Measurements from ENCODE around the gene EVC2.

EVC2 gene

DNA sequence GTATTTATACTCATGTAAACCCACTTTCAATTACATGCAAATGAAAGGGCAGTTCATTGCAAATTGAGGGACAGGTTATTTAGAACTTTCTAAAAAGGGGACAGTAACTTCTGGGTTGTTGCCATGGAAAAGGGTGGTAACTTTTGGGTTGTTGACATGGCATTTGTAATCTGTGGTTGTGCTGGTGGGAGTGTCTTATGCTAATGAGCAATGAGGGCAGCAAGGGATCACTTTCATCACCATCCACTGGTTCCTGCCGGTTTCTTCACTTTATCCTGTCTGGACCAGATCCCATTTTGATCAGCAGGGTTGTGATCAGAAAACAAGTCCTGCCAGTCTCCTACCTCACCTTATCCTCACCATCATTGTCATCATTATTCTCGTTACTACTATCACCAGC lies 34.6 kb upstream of the EVC2 start:
- DNase-seq (ENCODE audit: low read depth in 2 of 2) = no peak
- TF ChIP-seq, protein P1, sequence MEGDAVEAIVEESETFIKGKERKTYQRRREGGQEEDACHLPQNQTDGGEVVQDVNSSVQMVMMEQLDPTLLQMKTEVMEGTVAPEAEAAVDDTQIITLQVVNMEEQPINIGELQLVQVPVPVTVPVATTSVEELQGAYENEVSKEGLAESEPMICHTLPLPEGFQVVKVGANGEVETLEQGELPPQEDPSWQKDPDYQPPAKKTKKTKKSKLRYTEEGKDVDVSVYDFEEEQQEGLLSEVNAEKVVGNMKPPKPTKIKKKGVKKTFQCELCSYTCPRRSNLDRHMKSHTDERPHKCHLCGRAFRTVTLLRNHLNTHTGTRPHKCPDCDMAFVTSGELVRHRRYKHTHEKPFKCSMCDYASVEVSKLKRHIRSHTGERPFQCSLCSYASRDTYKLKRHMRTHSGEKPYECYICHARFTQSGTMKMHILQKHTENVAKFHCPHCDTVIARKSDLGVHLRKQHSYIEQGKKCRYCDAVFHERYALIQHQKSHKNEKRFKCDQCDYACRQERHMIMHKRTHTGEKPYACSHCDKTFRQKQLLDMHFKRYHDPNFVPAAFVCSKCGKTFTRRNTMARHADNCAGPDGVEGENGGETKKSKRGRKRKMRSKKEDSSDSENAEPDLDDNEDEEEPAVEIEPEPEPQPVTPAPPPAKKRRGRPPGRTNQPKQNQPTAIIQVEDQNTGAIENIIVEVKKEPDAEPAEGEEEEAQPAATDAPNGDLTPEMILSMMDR (IDR thresholded peaks at IDR 0.05; ENCODE audit: low read depth, low read length) = no peak
- H3K4me3 ChIP-seq (replicated peaks in 1 of 2; ENCODE audit: low read depth in 2 of 2, low read length in 2 of 2) = no peak overlapping the region

DNA sequence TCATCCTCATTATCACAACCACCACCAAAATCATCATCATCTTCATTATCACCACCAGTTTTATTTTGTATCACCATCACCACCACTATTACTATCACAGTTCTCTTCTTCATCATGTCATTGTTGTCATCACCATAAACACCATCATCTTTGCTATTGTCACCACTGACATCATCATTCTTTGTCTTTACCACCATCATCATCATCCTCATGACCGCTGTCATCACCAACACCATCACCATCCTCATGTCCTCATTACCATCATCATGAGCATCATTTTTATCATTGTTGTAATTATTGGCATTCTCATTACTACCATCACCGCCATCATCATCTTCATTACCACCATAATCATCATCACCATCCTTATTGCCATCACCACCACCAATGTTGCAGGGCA lies 34.0 kb upstream of the EVC2 start:
- no peak for DNase-seq (ENCODE audit: low read depth in 2 of 2)
- no peak overlapping the region for H3K4me3 ChIP-seq (replicated peaks in 1 of 2; ENCODE audit: low read depth in 2 of 2, low read length in 2 of 2)
- TF ChIP-seq, protein P1 (IDR thresholded peaks at IDR 0.05; ENCODE audit: low read depth, low read length) = no peak

DNA sequence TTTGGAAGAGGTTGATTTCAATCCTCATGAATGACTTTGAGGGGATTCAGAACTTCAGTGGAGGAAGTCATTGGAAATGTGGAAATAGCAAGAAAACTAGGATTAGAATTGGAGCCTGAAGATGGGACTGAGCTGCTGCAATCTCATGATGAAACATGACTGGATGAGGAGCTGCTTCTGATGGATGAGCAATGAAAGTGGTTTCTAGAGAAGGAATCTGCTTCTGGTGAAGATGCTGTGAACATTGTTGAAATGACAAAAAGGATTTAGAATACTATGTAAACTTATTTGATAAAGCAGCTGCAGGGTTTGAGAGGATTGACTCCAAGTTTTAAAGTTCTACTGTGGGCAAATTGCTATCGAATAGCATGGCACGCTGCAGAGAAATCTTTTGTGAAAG lies 29.7 kb upstream of the EVC2 start:
- DNase-seq (ENCODE audit: low read depth in 2 of 2) = no peak
- no peak overlapping the region for H3K4me3 ChIP-seq (replicated peaks in 1 of 2; ENCODE audit: low read depth in 2 of 2, low read length in 2 of 2)
- TF ChIP-seq, protein P1 (IDR thresholded peaks at IDR 0.05; ENCODE audit: low read depth, low read length) = no peak

DNA sequence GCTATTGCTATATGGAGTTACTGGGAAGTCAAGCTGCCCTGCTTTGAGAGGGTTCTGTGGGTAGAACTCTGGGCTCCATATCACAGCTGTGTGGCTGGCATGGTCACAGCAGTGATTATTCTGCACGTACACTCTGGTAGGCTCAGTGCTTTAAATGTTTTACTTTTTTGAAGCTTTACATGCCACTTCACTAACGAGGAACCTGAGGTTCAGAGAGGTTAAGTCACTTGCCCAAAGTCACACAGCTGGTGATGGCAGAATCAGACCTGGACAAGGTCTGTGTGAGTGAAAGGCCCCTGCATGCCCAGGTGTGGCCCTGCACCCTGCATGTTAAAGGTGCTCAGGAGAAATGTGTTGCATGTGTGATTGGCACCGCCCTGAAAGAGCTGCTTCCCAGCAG lies 27.1 kb upstream of the EVC2 start:
- DNase-seq (ENCODE audit: low read depth in 2 of 2) = no peak
- TF ChIP-seq, protein P1 (IDR thresholded peaks at IDR 0.05; ENCODE audit: low read depth, low read length) = no peak
- H3K4me3 ChIP-seq (replicated peaks in 1 of 2; ENCODE audit: low read depth in 2 of 2, low read length in 2 of 2) = no peak overlapping the region

DNA sequence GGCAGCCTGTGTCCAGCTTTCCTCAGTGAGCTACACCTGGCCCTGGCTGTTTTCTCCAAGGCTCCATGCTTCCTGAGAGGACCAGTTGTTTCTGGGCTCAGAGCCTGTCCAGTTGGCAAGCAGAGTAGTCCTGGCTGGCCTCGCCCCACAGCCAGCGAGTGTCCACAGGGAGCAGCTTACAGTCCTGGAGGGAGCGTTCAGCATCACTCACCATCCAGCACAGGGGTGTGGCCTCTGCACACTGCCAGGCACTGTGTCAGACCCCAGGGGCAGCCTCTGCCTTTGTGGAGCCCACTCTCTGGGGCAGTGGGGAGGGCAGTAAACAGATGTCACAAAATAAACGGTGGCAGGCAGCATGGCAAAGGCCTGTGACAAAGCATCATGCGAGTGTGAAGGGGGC lies 26.5 kb upstream of the EVC2 start:
- DNase-seq (ENCODE audit: low read depth in 2 of 2) = peak in 1 of 2 donors; percentile 49
- H3K4me3 ChIP-seq (replicated peaks in 1 of 2; ENCODE audit: low read depth in 2 of 2, low read length in 2 of 2) = no peak overlapping the region
- TF ChIP-seq, protein P1 (IDR thresholded peaks at IDR 0.05; ENCODE audit: low read depth, low read length) = no peak

DNA sequence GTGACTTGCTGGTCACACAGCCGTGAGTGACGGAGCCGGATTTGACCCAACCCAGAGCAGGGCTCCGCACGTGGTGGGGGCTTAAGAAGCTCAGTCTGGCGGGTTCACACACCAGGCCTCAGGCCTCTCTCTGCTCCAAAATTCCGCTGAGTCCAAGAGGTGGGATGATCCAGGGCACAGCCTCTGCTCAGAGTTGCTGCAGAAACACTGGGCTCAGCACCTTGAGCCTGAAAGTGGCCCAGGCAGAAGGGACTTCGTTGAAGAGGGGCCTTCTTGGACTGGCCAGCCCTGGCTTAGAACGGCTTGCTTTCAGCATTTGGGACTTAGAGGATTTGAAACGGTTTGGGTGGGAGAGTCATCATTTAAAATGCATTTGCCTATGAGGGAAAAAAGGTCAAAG lies 23.8 kb upstream of the EVC2 start:
- TF ChIP-seq, protein P1 (IDR thresholded peaks at IDR 0.05; ENCODE audit: low read depth, low read length) = no peak
- DNase-seq (ENCODE audit: low read depth in 2 of 2) = no peak
- no peak overlapping the region for H3K4me3 ChIP-seq (replicated peaks in 1 of 2; ENCODE audit: low read depth in 2 of 2, low read length in 2 of 2)
